Measurements from ENCODE around the gene MLH3. TPM values are rescaled to one million over a fixed set of nuclear protein-coding genes. Genes with fewer than 3 reads are reported as not detected.

The MLH3 gene
- total RNA-seq, result 10 to 100 TPM; 17.3 to 18.5 TPM

GRCh38 chr14:75050852-75051555, at the start of gene MLH3:
TSS of gene MLH3 (minus strand) at chr14:75051467. CDS start at chr14:75049655, 1,812 bp downstream.
- peaks cover 66% of the 10 kb centered on the region for H3K4me1 Mint-ChIP-seq (ENCODE audit: low read depth)
- H3K27ac Mint-ChIP-seq, result peak within 1 kb of the TSS; percentile 86
- H3K36me3 Mint-ChIP-seq (ENCODE audit: low read depth), result peaks cover 42% of the 10 kb centered on the region
- H3K27me3 Mint-ChIP-seq (ENCODE audit: low read depth), result no peaks in the 10 kb centered on the region
- CTCF ChIA-PET, result interaction anchor here (1.1 to 1.8 kb wide), 3 partner anchors 38 to 190 kb away, joined by 3 to 6 read pairs (median 5); no protein-coding TSS in a partner anchor
- intact Hi-C loops (cut with micrococcal nuclease), result loop anchor here (1.0 to 5.0 kb wide), 4 partner anchors 13 to 251 kb away; partner anchors contain the start of genes ACYP1 and NEK9
- no peaks in the 10 kb centered on the region for H3K9me3 Mint-ChIP-seq
- peak within 1 kb of the TSS; percentile 92 for H3K4me3 Mint-ChIP-seq
- DNase-seq, result peak; percentile 77

GRCh38 chr14:75098682-75099081, 47.4 kb upstream of the MLH3 start:
- intact Hi-C loops (cut with micrococcal nuclease), result no loop called here
- Mint-ChIP-seq H3K27me3 (ENCODE audit: low read depth) (no peaks in the 10 kb centered on the region), H3K27ac (no peak overlapping the region), H3K36me3 (ENCODE audit: low read depth) (peaks cover 25% of the 10 kb centered on the region), H3K4me3 (no peak overlapping the region), H3K9me3 (no peaks in the 10 kb centered on the region), H3K4me1 (ENCODE audit: low read depth) (no peaks in the 10 kb centered on the region)
- CTCF ChIA-PET, result interaction anchor here (0.8 to 1.3 kb wide), 3 partner anchors 11 to 153 kb away, joined by 3 to 5 read pairs (median 4); no protein-coding TSS in a partner anchor
- DNase-seq, result no peak

GRCh38 chr14:75098212-75098611, 46.9 kb upstream of the MLH3 start:
- Mint-ChIP-seq H3K27me3 (ENCODE audit: low read depth) (no peaks in the 10 kb centered on the region), H3K27ac (no peak overlapping the region), H3K36me3 (ENCODE audit: low read depth) (peaks cover 21% of the 10 kb centered on the region), H3K4me1 (ENCODE audit: low read depth) (no peaks in the 10 kb centered on the region), H3K9me3 (no peaks in the 10 kb centered on the region), H3K4me3 (no peak overlapping the region)
- DNase-seq, result no peak
- CTCF ChIA-PET, result interaction anchor here (0.8 to 1.3 kb wide), 3 partner anchors 10 to 153 kb away, joined by 3 to 5 read pairs (median 4); no protein-coding TSS in a partner anchor
- intact Hi-C loops (cut with micrococcal nuclease), result no loop called here

GRCh38 chr14:75096959-75097358, 45.7 kb upstream of the MLH3 start:
- DNase-seq, result no peak
- intact Hi-C loops (cut with micrococcal nuclease), result no loop called here

GRCh38 chr14:75095690-75096089, 44.4 kb upstream of the MLH3 start:
- no peak for DNase-seq
- no peak overlapping the region for H3K27ac Mint-ChIP-seq
- no peaks in the 10 kb centered on the region for H3K9me3 Mint-ChIP-seq
- H3K4me3 Mint-ChIP-seq, result no peak overlapping the region
- no peaks in the 10 kb centered on the region for H3K4me1 Mint-ChIP-seq (ENCODE audit: low read depth)
- intact Hi-C loops (cut with micrococcal nuclease), result no loop called here
- CTCF ChIA-PET, result interaction anchor here (0.6 kb wide), 1 partner anchor 23 kb away, joined by 3 read pairs; no protein-coding TSS in a partner anchor
- peaks cover 19% of the 10 kb centered on the region for H3K36me3 Mint-ChIP-seq (ENCODE audit: low read depth)
- H3K27me3 Mint-ChIP-seq (ENCODE audit: low read depth), result no peaks in the 10 kb centered on the region

More at GRCh38 chr14:75096959-75097358, 45.7 kb upstream of the MLH3 start:
- Mint-ChIP-seq H3K9me3 (no peaks in the 10 kb centered on the region), H3K4me1 (ENCODE audit: low read depth) (no peaks in the 10 kb centered on the region), H3K4me3 (no peak overlapping the region), H3K27ac (no peak overlapping the region), H3K36me3 (ENCODE audit: low read depth) (peaks cover 19% of the 10 kb centered on the region), H3K27me3 (ENCODE audit: low read depth) (no peaks in the 10 kb centered on the region)
- CTCF ChIA-PET, result interaction anchor here (0.9 to 1.0 kb wide), 2 partner anchors 11 to 236 kb away, joined by 3 to 4 read pairs; no protein-coding TSS in a partner anchor

- H3K27me3 Mint-ChIP-seq (ENCODE audit: low read depth), result no peaks in the 10 kb centered on the region
- H3K9me3 Mint-ChIP-seq, result no peaks in the 10 kb centered on the region
- DNase-seq, result no peak
- CTCF ChIA-PET, result no interaction called here
- intact Hi-C loops (cut with micrococcal nuclease), result no loop called here
- no peak overlapping the region for H3K4me3 Mint-ChIP-seq
- peaks cover 18% of the 10 kb centered on the region for H3K36me3 Mint-ChIP-seq (ENCODE audit: low read depth)
- no peaks in the 10 kb centered on the region for H3K4me1 Mint-ChIP-seq (ENCODE audit: low read depth)
- H3K27ac Mint-ChIP-seq, result no peak overlapping the region
Measured at GRCh38 chr14:75094896-75095295, 43.6 kb upstream of the MLH3 start.

GRCh38 chr14:75092698-75093097, 41.4 kb upstream of the MLH3 start:
- intact Hi-C loops (cut with micrococcal nuclease), result no loop called here
- Mint-ChIP-seq H3K4me3 (no peak overlapping the region), H3K27ac (no peak overlapping the region)

GRCh38 chr14:75091251-75091650, 40.0 kb upstream of the MLH3 start:
- intact Hi-C loops (cut with micrococcal nuclease), result no loop called here
- Mint-ChIP-seq H3K27me3 (ENCODE audit: low read depth) (no peaks in the 10 kb centered on the region), H3K27ac (no peak overlapping the region), H3K36me3 (ENCODE audit: low read depth) (peaks cover 14% of the 10 kb centered on the region), H3K9me3 (no peaks in the 10 kb centered on the region), H3K4me3 (no peak overlapping the region), H3K4me1 (ENCODE audit: low read depth) (no peaks in the 10 kb centered on the region)
- no peak for DNase-seq
- CTCF ChIA-PET, result interaction anchor here (0.6 to 6.8 kb wide), 5 partner anchors 122 to 745 kb away, joined by 3 to 75 read pairs (median 3); no protein-coding TSS in a partner anchor

More at GRCh38 chr14:75092698-75093097, 41.4 kb upstream of the MLH3 start:
- no peaks in the 10 kb centered on the region for H3K27me3 Mint-ChIP-seq (ENCODE audit: low read depth)
- DNase-seq, result no peak
- CTCF ChIA-PET, result no interaction called here
- no peaks in the 10 kb centered on the region for H3K4me1 Mint-ChIP-seq (ENCODE audit: low read depth)
- peaks cover 11% of the 10 kb centered on the region for H3K36me3 Mint-ChIP-seq (ENCODE audit: low read depth)
- no peaks in the 10 kb centered on the region for H3K9me3 Mint-ChIP-seq

- Mint-ChIP-seq H3K4me3 (no peak overlapping the region), H3K9me3 (no peaks in the 10 kb centered on the region), H3K36me3 (ENCODE audit: low read depth) (peaks cover 19% of the 10 kb centered on the region), H3K27me3 (ENCODE audit: low read depth) (no peaks in the 10 kb centered on the region), H3K4me1 (ENCODE audit: low read depth) (no peaks in the 10 kb centered on the region), H3K27ac (no peak overlapping the region)
- CTCF ChIA-PET, result interaction anchor here (0.6 to 6.8 kb wide), 6 partner anchors 144 to 744 kb away, joined by 3 to 75 read pairs (median 4); no protein-coding TSS in a partner anchor
- intact Hi-C loops (cut with micrococcal nuclease), result no loop called here
- no peak for DNase-seq
Measured at GRCh38 chr14:75090353-75090752, 39.1 kb upstream of the MLH3 start.

- CTCF ChIA-PET, result interaction anchor here (0.6 to 6.8 kb wide), 54 partner anchors 10 to 480 kb away, joined by 3 to 75 read pairs (median 4); partner anchors contain the start of genes ACYP1, EIF2B2, MLH3 and PROX2
- Mint-ChIP-seq H3K36me3 (ENCODE audit: low read depth) (peaks cover 12% of the 10 kb centered on the region), H3K27me3 (ENCODE audit: low read depth) (no peaks in the 10 kb centered on the region), H3K27ac (no peak overlapping the region), H3K4me3 (no peak overlapping the region), H3K4me1 (ENCODE audit: low read depth) (no peaks in the 10 kb centered on the region), H3K9me3 (no peaks in the 10 kb centered on the region)
- DNase-seq, result peak; percentile 62
- intact Hi-C loops (cut with micrococcal nuclease), result loop anchor here (1.0 kb wide), 3 partner anchors 142 to 227 kb away; no protein-coding TSS in a partner anchor
Measured at GRCh38 chr14:75088566-75089373, 37.5 kb upstream of the MLH3 start.

- Mint-ChIP-seq H3K4me3 (no peak overlapping the region), H3K27ac (no peak overlapping the region), H3K4me1 (ENCODE audit: low read depth) (no peaks in the 10 kb centered on the region), H3K27me3 (ENCODE audit: low read depth) (no peaks in the 10 kb centered on the region), H3K36me3 (ENCODE audit: low read depth) (peaks cover 12% of the 10 kb centered on the region), H3K9me3 (no peaks in the 10 kb centered on the region)
- CTCF ChIA-PET, result interaction anchor here (0.6 to 6.8 kb wide), 47 partner anchors 10 to 477 kb away, joined by 3 to 75 read pairs (median 4); partner anchors contain the start of genes ACYP1, EIF2B2, PROX2 and ZC2HC1C
- intact Hi-C loops (cut with micrococcal nuclease), result loop anchor here (1.0 kb wide), 3 partner anchors 142 to 227 kb away; no protein-coding TSS in a partner anchor
- DNase-seq, result no peak
Measured at GRCh38 chr14:75088153-75088552, 36.9 kb upstream of the MLH3 start.

- intact Hi-C loops (cut with micrococcal nuclease), result no loop called here
- no peak overlapping the region for H3K4me3 Mint-ChIP-seq
- no peak for DNase-seq
- no peaks in the 10 kb centered on the region for H3K4me1 Mint-ChIP-seq (ENCODE audit: low read depth)
- no peak overlapping the region for H3K27ac Mint-ChIP-seq
- CTCF ChIA-PET, result interaction anchor here (1.7 kb wide), 1 partner anchor 223 kb away, joined by 4 read pairs; no protein-coding TSS in a partner anchor
- no peaks in the 10 kb centered on the region for H3K27me3 Mint-ChIP-seq (ENCODE audit: low read depth)
- H3K36me3 Mint-ChIP-seq (ENCODE audit: low read depth), result peaks cover 13% of the 10 kb centered on the region
- H3K9me3 Mint-ChIP-seq, result no peaks in the 10 kb centered on the region
Measured at GRCh38 chr14:75084513-75084912, 33.2 kb upstream of the MLH3 start.

Data from activated naive CD4-positive, alpha-beta T cell treated with anti-CD3 and anti-CD28 coated beads for 36 hours (primary cell).